Stimulated activated CD8-positive, alpha-beta memory T cell treated with anti-CD3 and anti-CD28 coated beads, Interleukin-4, amount 100 ng/mL, for 1 hour (primary cell): ENCODE data around the gene CSTA.
"Not testable (repeated sequence)": the region's sequence is repeated elsewhere in the genome, so short reads cannot be mapped to it uniquely, and the experiment has no call there.

Experiments used
- DNase-seq, 2 donors: peaks; one replicate each; pipeline ENCODE4 v3.0.0-alpha.2; 2020; ENCODE audit warnings: low read depth in 2 of 2, low spot score in 1 of 2

The CSTA gene

GRCh38 chr3:122322095-122323075 is 2.7 kb upstream of the CSTA start:
- DNase-seq = no peak

GRCh38 chr3:122325769-122326168 is 721 bp downstream of the CSTA start:
- DNase-seq = no peak

- DNase-seq = no peak
Measured at GRCh38 chr3:122331886-122332285, 6.8 kb downstream of the CSTA start.

GRCh38 chr3:122332551-122332950 is 7.5 kb downstream of the CSTA start:
- DNase-seq = no peak

GRCh38 chr3:122342803-122343202 is 17.8 kb downstream of the CSTA start:
- DNase-seq = no peak

GRCh38 chr3:122343654-122344053 is 18.6 kb downstream of the CSTA start:
- no peak for DNase-seq

GRCh38 chr3:122349171-122349570 is 24.1 kb downstream of the CSTA start:
- no peak for DNase-seq

- no peak for DNase-seq
Measured at GRCh38 chr3:122350814-122351418, 25.9 kb downstream of the CSTA start.

- DNase-seq = no peak
Measured at GRCh38 chr3:122351612-122352011, 26.6 kb downstream of the CSTA start.

- no peak for DNase-seq
Measured at GRCh38 chr3:122353215-122353614, 28.2 kb downstream of the CSTA start.

- no peak for DNase-seq
Measured at GRCh38 chr3:122353893-122354401, 28.9 kb downstream of the CSTA start.

- no peak for DNase-seq
Measured at GRCh38 chr3:122355612-122356011, 30.6 kb downstream of the CSTA start.

GRCh38 chr3:122356402-122356801 is 31.4 kb downstream of the CSTA start:
- DNase-seq = no peak

GRCh38 chr3:122357828-122358702 is 33.0 kb downstream of the CSTA start:
- no peak for DNase-seq

GRCh38 chr3:122358703-122359032 is 33.6 kb downstream of the CSTA start:
- no peak for DNase-seq

- DNase-seq = no peak
Measured at GRCh38 chr3:122362026-122362425, 37.0 kb downstream of the CSTA start.

GRCh38 chr3:122364490-122364889 is 39.4 kb downstream of the CSTA start:
- DNase-seq = no peak

GRCh38 chr3:122365073-122365472 is 40.0 kb downstream of the CSTA start:
- DNase-seq = no peak

- not testable (repeated sequence) for DNase-seq
Measured at GRCh38 chr3:122365582-122366378, 40.7 kb downstream of the CSTA start.

- no peak for DNase-seq
Measured at GRCh38 chr3:122366379-122366749, 41.3 kb downstream of the CSTA start.

- no peak for DNase-seq
Measured at GRCh38 chr3:122374034-122374433, 49.0 kb downstream of the CSTA start.
